ENCODE measurements around the gene PLEKHA8. TPM values are rescaled to one million over a fixed set of nuclear protein-coding genes. Genes with fewer than 3 reads are reported as not detected.

The PLEKHA8 gene
- total RNA-seq, 2 donors from 2014 or later = 5.5 to 12.0 TPM

DNA sequence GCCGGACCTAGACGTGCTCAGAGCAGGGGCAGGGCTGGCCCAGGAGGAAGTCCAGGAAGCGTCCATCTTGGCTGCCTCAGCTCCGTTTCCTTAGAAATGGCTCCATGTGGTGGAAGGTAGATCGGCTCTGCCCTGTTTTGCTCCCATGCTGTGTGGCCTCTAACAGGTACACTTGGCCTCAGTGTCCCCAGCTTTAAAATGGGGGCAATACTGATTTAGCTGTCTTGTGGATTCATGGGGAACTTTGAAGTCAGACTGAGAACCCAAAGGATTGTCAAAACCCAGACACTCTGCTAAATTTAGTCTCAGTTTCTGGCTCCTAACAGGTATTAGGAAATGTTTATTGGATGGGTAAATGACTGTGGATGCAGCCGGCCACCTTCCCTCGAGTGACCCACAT lies 122.5 kb downstream of the PLEKHA8 start:
- Histone ChIP-seq H3K4me1 (replicated peaks) (no peaks in the 10 kb centered on the region), H3K4me3 (no peak overlapping the region), H3K27ac (no peak overlapping the region), H3K9me3 (no peaks in the 10 kb centered on the region), H3K36me3 (no peaks in the 10 kb centered on the region), H3K27me3 (replicated peaks; ENCODE audit: insufficient read depth) (no peaks in the 10 kb centered on the region)
- TF ChIP-seq POLR2A (IDR thresholded peaks at IDR 0.05) (no peak), POLR2AphosphoS5 (IDR thresholded peaks at IDR 0.05) (no peak)
- TF ChIP-seq, protein P1, sequence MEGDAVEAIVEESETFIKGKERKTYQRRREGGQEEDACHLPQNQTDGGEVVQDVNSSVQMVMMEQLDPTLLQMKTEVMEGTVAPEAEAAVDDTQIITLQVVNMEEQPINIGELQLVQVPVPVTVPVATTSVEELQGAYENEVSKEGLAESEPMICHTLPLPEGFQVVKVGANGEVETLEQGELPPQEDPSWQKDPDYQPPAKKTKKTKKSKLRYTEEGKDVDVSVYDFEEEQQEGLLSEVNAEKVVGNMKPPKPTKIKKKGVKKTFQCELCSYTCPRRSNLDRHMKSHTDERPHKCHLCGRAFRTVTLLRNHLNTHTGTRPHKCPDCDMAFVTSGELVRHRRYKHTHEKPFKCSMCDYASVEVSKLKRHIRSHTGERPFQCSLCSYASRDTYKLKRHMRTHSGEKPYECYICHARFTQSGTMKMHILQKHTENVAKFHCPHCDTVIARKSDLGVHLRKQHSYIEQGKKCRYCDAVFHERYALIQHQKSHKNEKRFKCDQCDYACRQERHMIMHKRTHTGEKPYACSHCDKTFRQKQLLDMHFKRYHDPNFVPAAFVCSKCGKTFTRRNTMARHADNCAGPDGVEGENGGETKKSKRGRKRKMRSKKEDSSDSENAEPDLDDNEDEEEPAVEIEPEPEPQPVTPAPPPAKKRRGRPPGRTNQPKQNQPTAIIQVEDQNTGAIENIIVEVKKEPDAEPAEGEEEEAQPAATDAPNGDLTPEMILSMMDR (IDR thresholded peaks at IDR 0.05) = no peak
- WGBS = 93% methylated on average over 7 of the region's 7 CpGs
- no peak for DNase-seq (ENCODE audit: low spot score)
- intact Hi-C loops (cut with DNase I) = no loop called here

DNA sequence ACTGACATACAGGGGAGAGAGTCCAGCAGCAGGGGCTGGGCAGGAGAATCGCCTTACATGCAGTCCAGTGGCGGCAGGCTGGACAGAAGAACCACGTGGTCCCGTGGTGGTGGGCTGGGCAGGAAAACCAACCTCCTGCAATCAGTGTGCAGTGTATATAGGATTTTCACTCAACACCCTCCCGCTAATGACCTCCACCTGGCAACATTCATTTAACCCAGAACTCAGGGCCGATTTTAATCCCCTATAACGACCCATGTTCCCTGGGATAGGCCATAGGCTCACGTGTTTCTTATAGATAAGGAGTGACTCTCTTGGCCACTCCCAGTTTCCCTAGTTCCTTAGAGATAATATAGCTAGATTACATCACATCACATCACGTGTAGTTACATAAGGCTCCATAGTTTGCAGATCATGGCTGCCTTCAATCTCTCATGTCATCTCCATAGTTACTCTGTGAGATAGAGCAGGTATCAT lies 125.9 kb downstream of the PLEKHA8 start:
- H3K36me3 ChIP-seq = peaks cover 0 to 4% of the 10 kb centered on the region in 2 donors
- intact Hi-C loops (cut with DNase I) = no loop called here
- no peak for DNase-seq (ENCODE audit: low spot score)
- H3K27me3 ChIP-seq (replicated peaks; ENCODE audit: insufficient read depth) = no peaks in the 10 kb centered on the region
- no peak overlapping the region for H3K4me3 ChIP-seq
- no peak overlapping the region for H3K27ac ChIP-seq
- TF ChIP-seq POLR2A (IDR thresholded peaks at IDR 0.05) (no peak), POLR2AphosphoS5 (IDR thresholded peaks at IDR 0.05) (no peak)
- TF ChIP-seq, protein P1 (IDR thresholded peaks at IDR 0.05) = no peak
- no peaks in the 10 kb centered on the region for H3K9me3 ChIP-seq
- no peaks in the 10 kb centered on the region for H3K4me1 ChIP-seq (replicated peaks)
- 87% methylated on average over 9 of the region's 9 CpGs for WGBS

DNA sequence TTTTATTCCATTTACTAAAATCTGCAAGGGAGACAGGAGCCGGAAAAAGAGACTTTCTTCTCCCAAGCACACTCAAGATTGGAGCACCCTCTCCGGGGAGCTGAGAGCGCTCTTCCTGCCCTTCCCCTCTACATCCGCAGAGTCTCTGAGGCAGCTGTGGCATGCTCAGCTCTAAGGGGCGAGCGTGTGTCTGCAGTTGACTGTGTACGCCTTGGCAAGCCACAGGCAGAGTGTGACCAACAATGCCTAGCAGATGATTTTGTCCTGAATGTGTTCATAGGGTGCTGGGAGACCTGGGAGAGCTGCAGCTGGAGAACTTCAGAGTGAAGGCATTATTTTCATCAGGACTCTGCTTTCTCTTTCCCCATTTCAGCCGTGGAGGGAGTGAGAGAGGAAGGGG lies 127.3 kb downstream of the PLEKHA8 start:
- Histone ChIP-seq H3K27ac (no peak overlapping the region), H3K36me3 (peaks cover 0 to 4% of the 10 kb centered on the region in 2 donors), H3K4me3 (no peak overlapping the region), H3K4me1 (replicated peaks) (no peaks in the 10 kb centered on the region), H3K27me3 (replicated peaks; ENCODE audit: insufficient read depth) (no peaks in the 10 kb centered on the region), H3K9me3 (no peaks in the 10 kb centered on the region)
- intact Hi-C loops (cut with DNase I) = no loop called here
- DNase-seq (ENCODE audit: low spot score) = no peak
- 92% methylated on average over 8 of the region's 8 CpGs for WGBS
- TF ChIP-seq POLR2AphosphoS5 (IDR thresholded peaks at IDR 0.05) = no peak
- no peak for TF ChIP-seq POLR2A (IDR thresholded peaks at IDR 0.05)
- TF ChIP-seq, protein P1 (IDR thresholded peaks at IDR 0.05) = no peak

DNA sequence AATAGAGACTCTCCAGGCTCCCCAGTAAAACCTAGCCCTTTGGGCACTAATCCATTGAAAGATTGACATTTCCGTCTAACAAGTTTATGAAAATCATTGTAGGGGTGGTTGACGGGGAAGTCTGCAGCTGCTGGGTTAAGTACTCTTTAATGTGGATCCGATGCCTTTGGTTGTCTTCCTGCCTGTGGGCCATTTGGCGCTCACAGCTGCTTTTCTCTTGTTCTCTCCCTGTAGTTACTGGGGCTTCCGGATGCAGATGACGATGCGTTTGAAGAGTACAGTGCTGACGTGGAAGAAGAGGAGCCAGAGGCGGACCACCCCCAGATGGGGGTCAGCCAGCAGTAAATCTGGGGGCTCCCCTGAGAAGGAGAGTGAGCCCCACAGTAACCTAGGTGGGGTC lies 129.0 kb downstream of the PLEKHA8 start:
- Histone ChIP-seq H3K4me1 (replicated peaks) (no peaks in the 10 kb centered on the region), H3K27me3 (replicated peaks; ENCODE audit: insufficient read depth) (no peaks in the 10 kb centered on the region), H3K4me3 (no peak overlapping the region), H3K9me3 (no peaks in the 10 kb centered on the region), H3K27ac (no peak overlapping the region), H3K36me3 (peaks cover 0 to 4% of the 10 kb centered on the region in 2 donors)
- 83% methylated on average over 9 of the region's 9 CpGs for WGBS
- no peak for DNase-seq (ENCODE audit: low spot score)
- intact Hi-C loops (cut with DNase I) = no loop called here
- TF ChIP-seq POLR2A (IDR thresholded peaks at IDR 0.05) (no peak), POLR2AphosphoS5 (IDR thresholded peaks at IDR 0.05) (no peak)
- TF ChIP-seq, protein P1 (IDR thresholded peaks at IDR 0.05) = no peak

DNA sequence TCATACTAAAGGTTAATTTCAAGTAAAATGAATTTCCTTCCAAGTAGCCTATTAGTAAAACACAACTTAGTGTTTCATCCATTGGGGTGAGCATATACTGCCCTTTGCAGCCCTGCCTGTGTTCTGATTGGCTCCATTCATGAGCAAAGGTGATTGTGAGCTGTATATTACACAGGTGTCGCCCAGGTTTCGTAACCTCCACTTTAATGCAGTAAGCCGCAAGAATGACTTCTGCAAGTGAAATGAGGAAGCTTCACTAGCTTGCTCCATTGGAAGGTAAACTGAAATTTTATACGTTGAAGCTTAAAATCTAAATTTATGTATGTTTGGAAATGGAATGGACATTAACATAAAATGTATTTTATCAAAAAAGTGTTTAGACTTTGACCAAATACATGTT lies 131.0 kb downstream of the PLEKHA8 start:
- Histone ChIP-seq H3K4me1 (replicated peaks) (no peaks in the 10 kb centered on the region), H3K27me3 (replicated peaks; ENCODE audit: insufficient read depth) (no peaks in the 10 kb centered on the region), H3K9me3 (no peaks in the 10 kb centered on the region), H3K36me3 (peaks cover 0 to 4% of the 10 kb centered on the region in 2 donors), H3K27ac (no peak overlapping the region), H3K4me3 (no peak overlapping the region)
- TF ChIP-seq POLR2AphosphoS5 (IDR thresholded peaks at IDR 0.05) = no peak
- DNase-seq (ENCODE audit: low spot score) = no peak
- intact Hi-C loops (cut with DNase I) = no loop called here
- WGBS = 86% methylated on average over 4 of the region's 4 CpGs
